GM18951 (cell line): ENCODE measurements around the gene SCAF8.
"Not testable (repeated sequence)": the region's sequence is repeated elsewhere in the genome, so short reads cannot be mapped to it uniquely, and the experiment has no call there.

Experiments
- POLR2A ChIP-seq: IDR thresholded peaks from 4 replicates; pipeline ENCODE4 v1.6.1; 2011; ENCODE audit warnings: mild to moderate bottlenecking; ENCODE audit not compliant: insufficient read length, insufficient read depth; ENCODE audit errors: extremely low read depth
- in situ Hi-C: fragments of 300-500 bp; cut with MboI; formaldehyde crosslinking; loops from one replicate; pipeline ENCODE4 v1.12.0; 2022; ENCODE audit warnings: low sequenced_read_pairs, mixed read lengths, inconsistent platforms; ENCODE audit not compliant: unreplicated experiment

SCAF8 gene

GRCh38 chr6:154733183-154733625 lies at the start of gene SCAF8:
Gene SCAF8 (plus strand): TSS chr6:154733416. CDS start chr6:154733901, 485 bp downstream.
- peak; percentile 81 for TF ChIP-seq POLR2A
- in situ Hi-C loops: no loop called here

- in situ Hi-C loops: no loop called here
- no peak for TF ChIP-seq POLR2A
These were observed 49.3 kb upstream of the SCAF8 start for GRCh38 chr6:154683756-154684523.

GRCh38 chr6:154686162-154686561 lies 47.1 kb upstream of the SCAF8 start:
- in situ Hi-C loops: no loop called here
- no peak for TF ChIP-seq POLR2A

- no peak for TF ChIP-seq POLR2A
- in situ Hi-C loops: no loop called here
These were observed 43.5 kb upstream of the SCAF8 start for GRCh38 chr6:154689493-154690255.

GRCh38 chr6:154690857-154691256 lies 42.4 kb upstream of the SCAF8 start:
- in situ Hi-C loops: no loop called here
- no peak for TF ChIP-seq POLR2A

GRCh38 chr6:154696661-154697060 lies 36.6 kb upstream of the SCAF8 start:
- no peak for TF ChIP-seq POLR2A
- in situ Hi-C loops: no loop called here

GRCh38 chr6:154703124-154703523 lies 30.1 kb upstream of the SCAF8 start:
- TF ChIP-seq POLR2A: no peak
- in situ Hi-C loops: no loop called here

GRCh38 chr6:154705471-154706113 lies 27.6 kb upstream of the SCAF8 start:
- no peak for TF ChIP-seq POLR2A

GRCh38 chr6:154706389-154706788 lies 26.8 kb upstream of the SCAF8 start:
- in situ Hi-C loops: no loop called here
- no peak for TF ChIP-seq POLR2A

More at GRCh38 chr6:154705471-154706113, 27.6 kb upstream of the SCAF8 start:
- in situ Hi-C loops: no loop called here

GRCh38 chr6:154709621-154710020 lies 23.6 kb upstream of the SCAF8 start:
- in situ Hi-C loops: no loop called here
- no peak for TF ChIP-seq POLR2A

- in situ Hi-C loops: no loop called here
- TF ChIP-seq POLR2A: no peak
These were observed 22.5 kb upstream of the SCAF8 start for GRCh38 chr6:154710689-154711088.

GRCh38 chr6:154715446-154715845 lies 17.8 kb upstream of the SCAF8 start:
- in situ Hi-C loops: no loop called here
- no peak for TF ChIP-seq POLR2A

GRCh38 chr6:154716350-154716749 lies 16.9 kb upstream of the SCAF8 start:
- in situ Hi-C loops: not testable (repeated sequence)
